Activated naive CD8-positive, alpha-beta T cell treated with anti-CD3 and anti-CD28 coated beads, Interleukin-2, amount 10 ng/mL, durations not matched to agents 7 days and 5 days (primary cell): ENCODE data around the gene HMCN2. TPM values are rescaled to one million over a fixed set of nuclear protein-coding genes. Genes with fewer than 3 reads are reported as not detected.

Experiments used
- ATAC-seq: fragments of 150-1000 bp; cut with Tn5 transposase; one replicate; pipeline ENCODE4 v1.10.0; 2021; ENCODE audit warnings: low read depth, moderate library complexity
- POLR2A ChIA-PET: fragments of 350-600 bp; sonication (Branson Sonifier 250); formaldehyde crosslinking; loops from one replicate; lab custom pipeline; 2021; ENCODE audit warnings: antibody characterized with exemption; lab: Charles Lee
- DNase-seq: peaks from one replicate; pipeline ENCODE4 v3.0.0; 2021
- H3K27ac Mint-ChIP-seq: one replicate; pipeline ENCODE4 v1.8.0; 2022; ENCODE audit warnings: mild to moderate bottlenecking, mixed read lengths
- H3K27me3 Mint-ChIP-seq: one replicate; pipeline ENCODE4 v1.8.0; 2022; ENCODE audit warnings: mild to moderate bottlenecking, moderate library complexity, mixed read lengths
- H3K36me3 Mint-ChIP-seq: one replicate; pipeline ENCODE4 v1.8.0; 2021; ENCODE audit warnings: mild to moderate bottlenecking, mixed read lengths
- H3K4me1 Mint-ChIP-seq: one replicate; pipeline ENCODE4 v1.8.0; 2021; ENCODE audit warnings: mixed read lengths
- H3K4me3 Mint-ChIP-seq: one replicate; pipeline ENCODE4 v1.8.0; 2022; ENCODE audit warnings: mild to moderate bottlenecking, moderate library complexity, mixed read lengths
- H3K9me3 Mint-ChIP-seq: one replicate; pipeline ENCODE4 v1.8.0; 2021; ENCODE audit warnings: mixed read lengths
- total RNA-seq, 2 experiments: library from RNA; stranded (reverse); gene quantifications; one replicate each; pipeline ENCODE4 v1.2.3, GENCODE V29; 2021

HMCN2 gene
- total RNA-seq, 2 experiments from 2014 or later: not detected

GRCh38 chr9:130305381-130305780, 39.8 kb downstream of the HMCN2 start:
- DNase-seq (no peak), ATAC-seq (no peak)
- Mint-ChIP-seq H3K36me3 (no peaks in the 10 kb centered on the region), H3K4me3 (no peak overlapping the region), H3K27me3 (no peaks in the 10 kb centered on the region), H3K4me1 (no peaks in the 10 kb centered on the region), H3K27ac (no peak overlapping the region), H3K9me3 (no peaks in the 10 kb centered on the region)
- POLR2A ChIA-PET: interaction anchor here (0.6 kb wide), 1 partner anchor 385 kb away, joined by 4 read pairs; no protein-coding TSS in a partner anchor

GRCh38 chr9:130306823-130307666, 41.5 kb downstream of the HMCN2 start:
- no peak overlapping the region for H3K27ac Mint-ChIP-seq
- H3K9me3 Mint-ChIP-seq: no peaks in the 10 kb centered on the region
- H3K36me3 Mint-ChIP-seq: no peaks in the 10 kb centered on the region
- DNase-seq: no peak
- ATAC-seq: no peak
- no peaks in the 10 kb centered on the region for H3K27me3 Mint-ChIP-seq
- POLR2A ChIA-PET: interaction anchor here (0.6 kb wide), 1 partner anchor 53 kb away, joined by 3 read pairs; no protein-coding TSS in a partner anchor
- no peak overlapping the region for H3K4me3 Mint-ChIP-seq
- H3K4me1 Mint-ChIP-seq: no peaks in the 10 kb centered on the region

GRCh38 chr9:130307667-130307943, 42.0 kb downstream of the HMCN2 start:
- POLR2A ChIA-PET: no interaction called here
- H3K36me3 Mint-ChIP-seq: no peaks in the 10 kb centered on the region

GRCh38 chr9:130308081-130308571, 42.6 kb downstream of the HMCN2 start:
- H3K4me3 Mint-ChIP-seq: no peak overlapping the region
- POLR2A ChIA-PET: no interaction called here
- H3K36me3 Mint-ChIP-seq: no peaks in the 10 kb centered on the region
- H3K27me3 Mint-ChIP-seq: no peaks in the 10 kb centered on the region
- H3K27ac Mint-ChIP-seq: no peak overlapping the region
- no peak for DNase-seq
- no peaks in the 10 kb centered on the region for H3K9me3 Mint-ChIP-seq
- H3K4me1 Mint-ChIP-seq: no peaks in the 10 kb centered on the region
- no peak for ATAC-seq

More at GRCh38 chr9:130307667-130307943, 42.0 kb downstream of the HMCN2 start:
- H3K9me3 Mint-ChIP-seq: no peaks in the 10 kb centered on the region
- H3K4me3 Mint-ChIP-seq: no peak overlapping the region
- DNase-seq: no peak
- ATAC-seq: no peak
- H3K27ac Mint-ChIP-seq: no peak overlapping the region
- H3K4me1 Mint-ChIP-seq: no peaks in the 10 kb centered on the region
- no peaks in the 10 kb centered on the region for H3K27me3 Mint-ChIP-seq

GRCh38 chr9:130309689-130310455, 44.3 kb downstream of the HMCN2 start:
- Mint-ChIP-seq H3K27ac (no peak overlapping the region), H3K36me3 (no peaks in the 10 kb centered on the region), H3K4me1 (no peaks in the 10 kb centered on the region), H3K27me3 (no peaks in the 10 kb centered on the region), H3K4me3 (no peak overlapping the region), H3K9me3 (no peaks in the 10 kb centered on the region)
- ATAC-seq (no peak), DNase-seq (no peak)
- POLR2A ChIA-PET: no interaction called here

GRCh38 chr9:130310456-130310855, 44.9 kb downstream of the HMCN2 start:
- ATAC-seq (no peak), DNase-seq (no peak)
- Mint-ChIP-seq H3K4me3 (no peak overlapping the region), H3K4me1 (no peaks in the 10 kb centered on the region), H3K9me3 (no peaks in the 10 kb centered on the region), H3K27me3 (no peaks in the 10 kb centered on the region), H3K27ac (no peak overlapping the region), H3K36me3 (no peaks in the 10 kb centered on the region)
- POLR2A ChIA-PET: no interaction called here

- Mint-ChIP-seq H3K4me3 (no peak overlapping the region), H3K9me3 (no peaks in the 10 kb centered on the region), H3K36me3 (no peaks in the 10 kb centered on the region), H3K4me1 (no peaks in the 10 kb centered on the region), H3K27ac (no peak overlapping the region), H3K27me3 (no peaks in the 10 kb centered on the region)
- no peak for ATAC-seq
- POLR2A ChIA-PET: no interaction called here
- DNase-seq: no peak
These were observed 45.4 kb downstream of the HMCN2 start for GRCh38 chr9:130311003-130311402.

GRCh38 chr9:130311408-130312140, 46.0 kb downstream of the HMCN2 start:
- H3K9me3 Mint-ChIP-seq: no peaks in the 10 kb centered on the region
- DNase-seq (no peak), ATAC-seq (no peak)
- H3K36me3 Mint-ChIP-seq: no peaks in the 10 kb centered on the region
- POLR2A ChIA-PET: no interaction called here
- no peaks in the 10 kb centered on the region for H3K4me1 Mint-ChIP-seq
- H3K27ac Mint-ChIP-seq: no peak overlapping the region
- H3K4me3 Mint-ChIP-seq: no peak overlapping the region
- H3K27me3 Mint-ChIP-seq: no peaks in the 10 kb centered on the region

GRCh38 chr9:130313103-130313858, 47.7 kb downstream of the HMCN2 start:
- POLR2A ChIA-PET: no interaction called here
- Mint-ChIP-seq H3K27ac (no peak overlapping the region), H3K4me3 (no peak overlapping the region), H3K9me3 (no peaks in the 10 kb centered on the region), H3K4me1 (no peaks in the 10 kb centered on the region), H3K36me3 (no peaks in the 10 kb centered on the region), H3K27me3 (no peaks in the 10 kb centered on the region)
- no peak for DNase-seq
- ATAC-seq: no peak

GRCh38 chr9:130315446-130316226, 50.1 kb downstream of the HMCN2 start:
- Mint-ChIP-seq H3K4me3 (no peak overlapping the region), H3K27me3 (no peaks in the 10 kb centered on the region), H3K36me3 (no peaks in the 10 kb centered on the region), H3K27ac (no peak overlapping the region), H3K9me3 (no peaks in the 10 kb centered on the region), H3K4me1 (no peaks in the 10 kb centered on the region)
- DNase-seq (no peak), ATAC-seq (no peak)
- POLR2A ChIA-PET: no interaction called here

- POLR2A ChIA-PET: no interaction called here
- H3K27ac Mint-ChIP-seq: no peak overlapping the region
These were observed 50.9 kb downstream of the HMCN2 start for GRCh38 chr9:130316430-130316829.

GRCh38 chr9:130319300-130319699, 53.7 kb downstream of the HMCN2 start:
- H3K27ac Mint-ChIP-seq: no peak overlapping the region
- H3K9me3 Mint-ChIP-seq: no peaks in the 10 kb centered on the region
- no peak overlapping the region for H3K4me3 Mint-ChIP-seq
- ATAC-seq (no peak), DNase-seq (no peak)
- POLR2A ChIA-PET: no interaction called here
- H3K4me1 Mint-ChIP-seq: no peaks in the 10 kb centered on the region
- peaks cover 4% of the 10 kb centered on the region for H3K27me3 Mint-ChIP-seq
- no peaks in the 10 kb centered on the region for H3K36me3 Mint-ChIP-seq

More at GRCh38 chr9:130316430-130316829, 50.9 kb downstream of the HMCN2 start:
- no peak for DNase-seq
- no peaks in the 10 kb centered on the region for H3K9me3 Mint-ChIP-seq
- H3K27me3 Mint-ChIP-seq: no peaks in the 10 kb centered on the region
- H3K36me3 Mint-ChIP-seq: no peaks in the 10 kb centered on the region
- H3K4me1 Mint-ChIP-seq: no peaks in the 10 kb centered on the region
- H3K4me3 Mint-ChIP-seq: no peak overlapping the region
- ATAC-seq: no peak
